ENCODE data around the gene FRMPD4. TPM values are rescaled to one million over a fixed set of nuclear protein-coding genes. Genes with fewer than 3 reads are reported as not detected.

The FRMPD4 gene
- total RNA-seq, 1 experiment from 2014 or later, result 0.24 TPM

- Histone ChIP-seq H3K79me2 (ENCODE audit: insufficient read depth, low read length) (no peaks in the 10 kb centered on the region; the same call in 1 of the 2 replicates), H3K56ac (ENCODE audit: insufficient read length, low read depth, low read length) (no peak overlapping the region), H4K5ac (ENCODE audit: insufficient read length, low read depth, low read length) (no peak overlapping the region), H2BK12ac (ENCODE audit: insufficient read length, low read depth, low read length) (no peak overlapping the region), H4K91ac (ENCODE audit: insufficient read length, low read depth, low read length) (no peak overlapping the region), H3K4ac (ENCODE audit: low read depth, low read length) (no peak overlapping the region), H2BK20ac (ENCODE audit: low read depth, low read length, poor library complexity, severe bottlenecking) (no peak overlapping the region), H3T11ph (ENCODE audit: low read length) (no peak overlapping the region), H2AFZ (ENCODE audit: low read length) (no peak overlapping the region), H3K9ac (ENCODE audit: extremely low read depth, insufficient read length, low read length) (no peak overlapping the region), H3K79me1 (ENCODE audit: insufficient read depth, low read depth, low read length, poor library complexity, severe bottlenecking) (no peaks in the 10 kb centered on the region), H2BK5ac (ENCODE audit: insufficient read length, low read length) (no peak overlapping the region), H3K18ac (ENCODE audit: insufficient read length, low read depth, low read length) (no peak overlapping the region), H2BK15ac (ENCODE audit: low read depth, low read length) (no peak overlapping the region), H2AK5ac (ENCODE audit: insufficient read length, low read length) (no peak overlapping the region), H3K4me2 (ENCODE audit: insufficient read depth, insufficient read length, low read length) (no peak overlapping the region), H3K14ac (ENCODE audit: insufficient read depth, low read length) (no peak overlapping the region), H3K27me3 (ENCODE audit: insufficient read depth, low read length) (no peaks in the 10 kb centered on the region), H4K8ac (replicated peaks; ENCODE audit: insufficient read length, low read depth, low read length) (no peak overlapping the region), H2BK120ac (ENCODE audit: low read depth, low read length, poor library complexity, severe bottlenecking) (no peak overlapping the region), H3K9me3 (ENCODE audit: control insufficient read depth, low read depth, low read length) (no peaks in the 10 kb centered on the region), H3K4me1 (ENCODE audit: insufficient read depth, low read length) (no peaks in the 10 kb centered on the region; the same call in 1 of the 2 replicates), H3K27ac (ENCODE audit: insufficient read length, low read depth, low read length) (no peak overlapping the region), H3K23ac (ENCODE audit: insufficient read length, low read depth, low read length) (no peak overlapping the region), H3K23me2 (ENCODE audit: insufficient read length, low read depth, low read length, poor library complexity, severe bottlenecking) (no peaks in the 10 kb centered on the region), H4K20me1 (ENCODE audit: control insufficient read depth, insufficient read depth, insufficient read length) (no peaks in the 10 kb centered on the region)
- H3K36me3 Mint-ChIP-seq (ENCODE audit: insufficient read depth in 1 of 3, low read depth in 3 of 3), result no peaks in the 10 kb centered on the region; a peak in 1 of 7 replicates
- peaks cover 0 to 7% of the 10 kb centered on the region in 2 experiments; a peak in 1 of 4 replicates for H3K4me1 Mint-ChIP-seq
- H3K9me3 Mint-ChIP-seq, result peaks cover 74 to 76% of the 10 kb centered on the region in 2 experiments
- no CpG with 5 or more reads among the region's 7 CpGs for WGBS (ENCODE audit: extremely low coverage, insufficient read length, low lambda C conversion rate)
- DNase-seq, result no peak
- TF ChIP-seq CTCF (conservative IDR thresholded peaks at IDR 0.05), result no peak
- H3K27me3 Mint-ChIP-seq (ENCODE audit: low read depth), result no peaks in the 10 kb centered on the region; the same call in none of the 2 replicates
- H3K4me3 Mint-ChIP-seq, result no peak overlapping the region
- H3K27ac Mint-ChIP-seq, result no peak overlapping the region
These were observed 566.4 kb downstream of the FRMPD4 start for GRCh38 chrX:12704706-12705105.

Data from H9 (cell line).